Measurements from ENCODE around the gene MTOR. TPM values are rescaled to one million over a fixed set of nuclear protein-coding genes. Genes with fewer than 3 reads are reported as not detected.

The MTOR gene
- total RNA-seq, 1 experiment from 2014 or later, result 33.6 TPM

DNA sequence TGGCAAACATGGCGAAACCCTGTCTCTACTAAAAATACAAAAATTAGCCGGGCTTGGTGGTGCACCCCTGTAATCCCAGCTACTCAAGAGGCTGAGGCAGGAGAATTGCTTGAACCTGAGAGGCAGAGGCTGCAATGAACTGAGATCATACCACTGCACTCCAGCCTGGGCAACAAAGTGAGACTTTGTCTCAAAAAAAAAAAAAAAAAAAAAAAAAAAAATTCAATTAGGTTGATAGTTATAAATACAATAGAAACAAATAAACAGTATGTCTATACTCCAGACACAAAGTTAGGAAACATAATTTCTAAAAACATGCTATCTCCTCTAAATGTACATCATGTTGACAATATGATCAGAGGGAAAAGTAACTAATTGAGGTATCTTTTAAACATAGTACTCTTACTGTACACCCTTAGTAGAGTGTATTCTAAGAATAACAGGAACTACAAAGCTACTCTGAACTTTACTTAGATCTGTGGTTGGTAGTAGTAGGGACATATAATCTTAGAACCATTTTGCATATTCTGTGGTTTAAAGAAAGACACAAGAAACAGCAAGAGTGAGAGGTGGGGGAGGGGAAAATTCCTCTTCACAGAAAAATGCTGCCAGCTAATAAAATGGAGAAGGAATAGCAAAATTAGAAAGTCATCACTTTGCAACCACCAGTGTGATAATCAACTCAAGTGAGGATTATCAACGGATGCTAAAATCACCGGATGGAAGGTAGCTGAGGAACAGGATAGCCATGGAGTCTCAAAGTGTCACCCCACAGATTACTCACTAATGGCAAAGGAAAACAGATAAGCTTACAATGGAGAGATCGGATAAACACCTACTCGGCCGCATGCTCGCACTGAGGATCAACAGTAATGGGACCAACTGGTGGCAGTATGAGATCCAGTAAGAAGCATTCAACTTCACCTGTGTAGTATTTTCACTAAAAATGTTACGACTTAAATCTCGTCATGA, 35.0 kb downstream of the MTOR start:
- DNase-seq (ENCODE audit: low read depth), result no peak

DNA sequence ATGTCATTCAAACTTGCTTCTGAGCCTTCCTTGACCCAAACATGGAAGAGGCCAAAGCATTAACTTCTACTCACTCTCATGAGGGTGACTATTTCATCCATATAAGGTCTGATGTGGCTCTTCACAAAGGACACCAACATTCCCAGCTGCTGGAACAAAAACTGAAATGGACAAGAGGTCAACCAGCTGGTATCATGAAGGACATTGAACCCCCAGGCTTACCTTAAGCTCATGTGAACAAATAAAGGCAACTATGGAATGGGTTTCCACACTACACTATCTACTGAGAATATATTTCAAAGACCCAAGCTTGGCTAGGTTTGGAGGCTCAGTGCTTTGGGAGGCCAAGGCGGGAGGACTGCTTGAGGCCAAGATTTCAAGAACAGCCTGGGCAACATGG, 46.3 kb downstream of the MTOR start:
- no peak for DNase-seq (ENCODE audit: low read depth)

- DNase-seq (ENCODE audit: low read depth), result no peak
Observed at GRCh38 chr1:11215381-11216005, 46.9 kb downstream of the MTOR start.

DNA sequence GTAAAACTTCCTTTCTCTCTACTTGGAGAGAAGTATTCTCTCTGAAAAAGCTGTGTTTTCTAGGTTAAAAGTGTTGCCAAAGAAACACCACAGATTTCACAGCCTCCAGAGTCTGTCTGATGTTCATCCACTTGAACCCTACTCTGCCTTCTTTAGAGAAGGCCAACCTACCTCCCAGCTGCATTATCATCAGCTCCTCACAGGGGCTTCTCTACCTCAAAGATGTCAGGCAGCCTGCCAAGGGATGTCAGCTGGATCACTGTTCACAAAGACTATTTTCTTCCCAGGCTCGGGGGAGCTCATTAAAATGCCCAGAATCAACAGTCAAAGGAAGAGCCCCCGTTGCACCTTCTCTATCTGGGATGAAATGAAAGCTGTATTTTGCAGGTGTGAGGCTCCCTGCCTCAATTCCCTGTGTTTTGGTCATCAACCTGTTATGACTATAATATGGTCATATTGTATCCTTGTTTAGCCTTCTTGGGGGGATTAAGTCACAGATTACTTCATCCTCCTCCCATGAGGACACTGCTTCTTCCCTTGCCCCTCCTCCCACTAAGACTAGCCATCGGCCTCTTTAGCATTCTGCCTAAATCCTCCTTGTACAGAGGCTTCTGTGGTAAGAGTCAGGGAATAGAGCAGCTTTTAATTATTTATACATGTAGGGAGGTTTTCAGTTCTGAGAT, 47.5 kb downstream of the MTOR start:
- no peak for DNase-seq (ENCODE audit: low read depth)

- no peak for DNase-seq (ENCODE audit: low read depth)
Observed at GRCh38 chr1:11211925-11212587, 50.3 kb downstream of the MTOR start.

DNA sequence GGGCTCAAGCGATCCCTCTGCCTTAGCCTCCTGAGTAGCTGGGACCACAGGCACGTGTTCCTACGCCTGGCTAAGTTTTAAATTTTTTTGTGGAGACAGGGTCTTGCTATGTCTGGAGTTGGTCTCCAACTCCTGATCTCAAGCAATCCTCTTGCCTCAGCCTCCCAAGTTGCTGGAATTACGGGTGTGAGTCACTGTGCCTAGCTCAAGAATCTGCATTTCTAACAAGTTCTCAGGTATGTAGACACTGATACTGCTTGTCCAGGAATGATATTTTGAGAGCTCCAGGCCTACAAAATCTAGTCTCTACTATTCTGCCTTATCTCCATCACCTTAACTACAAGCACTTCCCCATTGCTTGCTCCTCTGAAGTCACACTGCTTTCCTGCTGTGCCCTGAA, 50.9 kb downstream of the MTOR start:
- no peak for DNase-seq (ENCODE audit: low read depth)

DNA sequence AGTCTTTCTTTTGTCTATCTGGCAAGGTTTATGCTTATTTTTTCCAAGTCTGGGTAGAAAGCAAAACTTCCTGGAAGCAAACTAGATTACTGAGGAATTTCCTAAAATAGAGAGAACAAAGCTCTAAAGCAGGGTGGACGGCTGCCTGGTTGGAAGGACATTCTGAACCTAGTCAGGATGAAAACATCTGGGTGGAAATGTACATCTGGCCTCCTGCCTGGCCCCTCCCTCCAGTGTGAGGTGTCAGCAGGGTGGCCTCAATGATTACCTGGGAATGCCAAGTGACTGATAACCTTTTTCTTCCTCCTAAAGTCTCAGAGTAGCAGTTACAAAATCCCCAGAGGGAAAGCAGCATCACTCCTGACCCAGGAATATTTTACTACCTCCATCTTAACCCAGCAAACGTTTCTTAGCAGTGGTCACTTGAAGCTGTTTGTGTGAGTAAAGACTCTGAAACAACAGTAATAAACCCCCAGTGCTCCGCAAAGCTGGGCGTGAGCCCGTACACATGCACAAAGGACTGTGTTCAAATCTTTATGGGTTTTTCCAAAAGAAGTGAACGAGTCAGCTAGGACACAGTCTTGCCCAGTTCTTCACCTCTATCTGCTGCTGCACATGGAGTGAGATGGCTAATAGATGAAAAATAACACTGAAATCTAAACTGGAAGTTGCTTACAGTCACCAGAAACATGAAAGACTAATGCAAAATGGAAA, 54.3 kb downstream of the MTOR start:
- no peak for DNase-seq (ENCODE audit: low read depth)

DNA sequence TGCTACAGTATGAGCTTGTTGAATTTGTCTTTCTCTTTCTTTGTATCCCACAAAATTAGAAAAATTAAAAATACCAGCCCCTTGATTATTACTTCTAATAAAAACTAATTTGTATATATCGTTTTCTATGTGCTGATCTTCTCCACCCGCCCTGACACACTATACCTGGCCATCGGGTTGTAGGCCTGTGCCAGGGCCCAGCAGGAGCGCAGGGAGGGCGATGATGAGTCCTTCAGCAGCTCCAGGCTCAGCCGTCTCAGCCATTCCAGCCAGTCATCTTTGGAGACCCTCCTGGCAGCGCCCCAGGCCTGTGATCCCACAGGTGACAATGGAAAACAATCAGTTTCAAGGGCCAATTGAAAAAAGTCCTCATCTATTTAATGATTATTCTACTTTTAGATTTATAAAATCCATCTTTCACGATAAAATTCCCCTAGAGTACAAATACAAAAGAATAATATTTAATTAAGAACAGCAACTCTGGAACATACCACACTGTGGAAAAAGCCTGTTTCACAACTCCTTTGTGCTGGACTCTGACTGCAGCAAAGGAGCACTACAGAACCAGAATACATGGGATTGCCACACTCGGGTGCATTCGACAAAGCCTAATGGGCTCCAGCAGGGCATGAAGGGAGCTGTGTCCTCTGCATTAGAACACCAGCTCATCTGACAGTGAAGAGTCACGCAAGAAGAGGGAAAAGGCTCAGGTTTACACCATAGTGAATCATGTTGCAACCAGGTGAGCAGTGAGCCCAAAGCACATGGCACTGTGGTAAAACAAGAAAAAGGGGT, 57.8 kb downstream of the MTOR start:
- no peak for DNase-seq (ENCODE audit: low read depth)

DNA sequence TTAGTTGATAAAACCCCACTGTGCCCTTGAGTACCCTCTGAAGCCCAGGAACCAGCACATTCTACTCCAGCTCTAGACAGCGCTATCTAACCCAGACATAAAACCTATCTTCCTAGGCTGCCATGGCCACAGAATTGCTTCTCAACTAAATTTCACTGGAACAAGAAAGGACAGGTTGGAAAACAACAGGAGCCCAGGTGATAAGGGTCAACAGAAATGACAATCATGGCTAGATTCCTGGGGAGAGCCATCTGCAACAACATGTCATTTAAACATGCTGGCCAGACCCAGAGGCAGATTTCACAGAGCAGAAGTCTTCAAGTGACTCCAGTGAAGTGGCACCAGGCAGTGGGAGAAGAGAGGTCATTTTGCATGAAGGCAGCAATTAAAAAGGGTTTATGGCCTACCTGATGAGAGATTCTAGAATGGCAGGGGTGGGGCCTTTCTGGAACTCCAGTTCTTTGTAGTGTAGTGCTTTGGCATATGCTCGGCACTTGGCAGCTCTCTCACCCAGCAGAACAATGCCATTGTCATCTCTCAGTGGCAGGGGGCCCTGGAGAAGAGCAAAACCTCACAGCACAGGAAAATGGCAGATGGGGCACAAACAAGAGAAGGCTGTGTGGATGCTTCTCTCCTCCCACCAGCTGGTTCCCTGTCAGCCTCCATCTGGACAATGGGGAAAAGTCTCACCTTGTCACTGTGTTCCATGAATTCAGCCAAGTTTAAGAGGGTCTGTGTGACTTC, 63.3 kb downstream of the MTOR start:
- DNase-seq (ENCODE audit: low read depth), result no peak

GRCh38 chr1:11198257-11198656, 64.1 kb downstream of the MTOR start:
- no peak for DNase-seq (ENCODE audit: low read depth)

GRCh38 chr1:11197359-11197758, 65.0 kb downstream of the MTOR start:
- DNase-seq (ENCODE audit: low read depth), result no peak

GRCh38 chr1:11196945-11197344, 65.4 kb downstream of the MTOR start:
- no peak for DNase-seq (ENCODE audit: low read depth)

DNA sequence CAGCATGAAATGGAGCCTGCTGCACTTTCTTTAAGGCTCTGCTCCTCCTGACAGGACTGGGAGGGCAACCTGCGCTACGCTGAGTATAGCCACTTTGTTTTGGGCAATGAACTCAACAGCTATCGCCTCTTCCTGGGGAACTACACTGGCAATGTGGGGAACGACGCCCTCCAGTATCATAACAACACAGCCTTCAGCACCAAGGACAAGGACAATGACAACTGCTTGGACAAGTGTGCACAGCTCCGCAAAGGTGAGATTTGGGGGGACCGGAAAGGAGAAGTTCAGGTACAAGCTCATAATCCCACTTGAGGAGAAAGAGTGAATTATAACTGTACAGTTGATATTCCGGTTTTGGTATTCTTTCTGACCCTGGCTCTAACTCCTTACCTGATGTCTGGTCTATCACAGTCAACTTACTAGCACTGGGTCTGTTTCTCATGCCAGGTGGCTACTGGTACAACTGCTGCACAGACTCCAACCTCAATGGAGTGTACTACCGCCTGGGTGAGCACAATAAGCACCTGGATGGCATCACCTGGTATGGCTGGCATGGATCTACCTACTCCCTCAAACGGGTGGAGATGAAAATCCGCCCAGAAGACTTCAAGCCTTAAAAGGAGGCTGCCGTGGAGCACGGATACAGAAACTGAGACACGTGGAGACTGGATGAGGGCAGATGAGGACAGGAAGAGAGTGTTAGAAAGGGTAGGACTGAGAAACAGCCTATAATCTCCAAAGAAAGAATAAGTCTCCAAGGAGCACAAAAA, 67.8 kb downstream of the MTOR start:
- DNase-seq (ENCODE audit: low read depth), result no peak

DNA sequence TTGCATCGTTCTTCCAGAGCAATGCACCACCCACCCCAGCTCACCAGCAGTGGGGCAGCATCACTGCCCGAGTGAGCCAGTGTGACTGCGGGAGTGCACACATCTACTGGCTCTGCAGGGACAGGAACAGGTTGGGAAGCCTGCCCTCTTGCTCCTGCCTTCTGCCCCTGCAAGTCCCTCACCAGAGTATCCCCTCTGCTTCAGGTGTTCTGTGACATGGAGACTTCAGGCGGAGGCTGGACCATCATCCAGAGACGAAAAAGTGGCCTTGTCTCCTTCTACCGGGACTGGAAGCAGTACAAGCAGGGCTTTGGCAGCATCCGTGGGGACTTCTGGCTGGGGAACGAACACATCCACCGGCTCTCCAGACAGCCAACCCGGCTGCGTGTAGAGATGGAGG, 69.0 kb downstream of the MTOR start:
- DNase-seq (ENCODE audit: low read depth), result no peak

DNA sequence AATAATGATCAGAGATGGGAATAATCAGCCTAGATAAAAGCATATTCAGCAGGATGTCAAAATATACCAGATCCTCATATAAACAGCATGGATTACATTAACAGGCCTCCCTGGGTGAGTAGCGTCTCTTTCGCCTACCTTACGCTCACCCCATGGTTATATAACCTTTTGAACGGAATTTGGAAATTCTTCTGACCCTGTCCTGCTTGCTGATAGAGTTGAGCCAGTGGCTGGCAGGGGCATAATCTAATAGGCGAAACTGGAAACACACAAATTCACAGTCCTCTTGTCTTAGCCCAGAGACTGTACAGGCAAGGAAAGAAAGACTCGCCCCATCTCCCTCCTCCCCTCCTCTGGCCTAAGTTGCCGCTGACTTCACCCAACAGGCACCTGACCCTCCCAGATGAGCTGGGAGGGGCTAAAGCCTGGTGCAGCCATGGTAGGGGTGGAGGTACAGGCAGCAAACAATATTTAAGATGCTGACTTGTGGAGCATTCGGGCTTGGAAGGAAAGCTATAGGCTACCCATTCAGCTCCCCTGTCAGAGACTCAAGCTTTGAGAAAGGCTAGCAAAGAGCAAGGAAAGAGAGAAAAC, 73.4 kb downstream of the MTOR start, which contains the start of gene ANGPTL7:
Gene ANGPTL7, plus strand, starts transcription at position 498 of the 594 bp plus-strand sequence. CDS start 225 bp downstream, outside the sequence.
- DNase-seq (ENCODE audit: low read depth), result no peak

DNA sequence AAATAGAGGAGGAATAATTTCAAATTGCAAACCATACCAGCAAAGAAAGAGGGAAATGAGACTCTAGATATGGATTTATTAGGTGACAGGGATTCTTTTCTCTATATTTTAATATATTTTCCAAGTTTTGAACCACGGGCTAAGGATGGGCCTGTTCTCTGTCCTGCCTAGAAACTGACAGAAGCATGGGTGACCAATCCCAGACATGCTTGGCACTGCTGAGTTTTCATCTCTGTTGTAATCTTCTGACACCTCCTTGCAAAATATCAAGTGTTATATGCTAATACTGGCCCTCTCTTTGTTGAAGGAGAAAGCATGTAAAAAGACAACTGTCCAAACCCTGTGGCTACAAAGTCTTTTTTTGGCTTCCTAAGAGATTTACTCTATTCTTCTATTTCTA, 74.0 kb downstream of the MTOR start:
- no peak for DNase-seq (ENCODE audit: low read depth)

DNA sequence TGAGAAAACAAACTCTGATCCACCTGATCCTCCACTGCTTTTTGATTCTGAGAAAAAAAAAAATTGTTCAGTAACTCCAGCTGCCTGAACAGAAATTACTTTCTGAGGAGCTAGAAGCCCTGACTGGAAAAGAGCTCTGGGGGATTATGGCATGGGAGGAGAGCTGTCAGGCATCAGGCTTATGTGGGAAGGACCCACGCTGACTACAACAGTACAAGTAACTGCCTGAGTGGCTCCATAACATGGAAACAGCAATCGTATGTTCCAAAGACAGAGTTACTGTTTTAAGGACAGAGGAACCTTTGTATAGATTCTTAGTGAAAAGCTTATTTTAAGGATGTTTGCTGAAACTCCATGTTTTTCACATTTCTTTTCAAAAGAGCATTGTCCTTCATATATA, 74.4 kb downstream of the MTOR start:
- no peak for DNase-seq (ENCODE audit: low read depth)

DNA sequence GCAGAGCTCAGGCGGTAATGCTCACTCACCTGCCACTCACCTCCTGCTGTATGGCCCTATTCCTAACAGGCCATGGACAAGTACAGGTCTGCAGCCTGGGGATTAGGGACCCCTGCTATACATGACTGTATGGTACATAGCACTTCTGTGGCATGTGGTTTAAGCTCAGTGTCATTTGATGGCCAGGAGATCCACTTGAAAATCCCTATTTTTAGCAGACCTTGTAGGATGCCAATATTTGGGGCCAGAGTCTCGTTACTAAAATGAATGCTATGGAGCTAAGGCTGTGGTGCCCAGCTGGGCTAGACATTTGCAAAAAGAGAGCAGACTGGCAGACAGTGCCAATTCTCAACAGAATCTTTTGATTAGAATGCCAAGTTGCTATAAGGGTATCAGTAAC, 74.9 kb downstream of the MTOR start:
- DNase-seq (ENCODE audit: low read depth), result no peak

Measured in HT1080 (cell line).